H1 (cell line): ENCODE measurements around the gene TIMELESS. TPM values are rescaled to one million over a fixed set of nuclear protein-coding genes. Genes with fewer than 3 reads are reported as not detected.

Experiments used
- CBX5 ChIP-seq: fragments of 300-800, 300-1000 bp; sonication (generic); IDR thresholded peaks from 2 replicates; pipeline ENCODE4 v1.7.1; 2016; ENCODE audit warnings: antibody characterized with exemption, low read length, low read depth
- CHD1 ChIP-seq: IDR thresholded peaks from 2 replicates; pipeline ENCODE4 v1.6.1; 2012; ENCODE audit warnings: low read depth, low read length, improper control_type of control experiment
- CHD7 ChIP-seq: fragments of 300-600 bp; sonication (generic); IDR thresholded peaks from 2 replicates; pipeline ENCODE4 v1.7.1; 2012; ENCODE audit warnings: low read length, moderate library complexity, mild to moderate bottlenecking, inconsistent platforms; ENCODE audit not compliant: insufficient replicate concordance
- NANOG ChIP-seq: IDR thresholded peaks from 2 replicates; pipeline ENCODE4 v1.6.1; 2011; ENCODE audit warnings: low read length, low read depth, mild to moderate bottlenecking, inconsistent platforms; ENCODE audit not compliant: insufficient read depth, poor library complexity, severe bottlenecking
- SUZ12 ChIP-seq: fragments of 200-600 bp; sonication (generic); IDR thresholded peaks from 2 replicates; pipeline ENCODE4 v1.6.1; 2012; ENCODE audit warnings: mild to moderate bottlenecking, inconsistent platforms, low read length, moderate library complexity, mixed read lengths
- TAF1 ChIP-seq: IDR thresholded peaks from 2 replicates; pipeline ENCODE4 v1.6.1; 2011; ENCODE audit warnings: mild to moderate bottlenecking, low read depth, low read length
- TCF12 ChIP-seq: IDR thresholded peaks from 2 replicates; pipeline ENCODE4 v1.6.1; 2011; ENCODE audit warnings: low read depth, mild to moderate bottlenecking, low read length
- ZNF274 ChIP-seq: IDR thresholded peaks from 2 replicates; pipeline ENCODE4 v1.7.0; 2012; ENCODE audit warnings: low read length, borderline replicate concordance; ENCODE audit errors: extremely low read depth
- polyA plus RNA-seq, 7 experiments: library from polyadenylated mRNA; depleted of rRNA in 3 of 7; stranded (reverse) in 5 of 7; unstranded in 2 of 7; fragments of >200 nt in 5 of 7; fragments of 200-250 nt in 2 of 7; gene quantifications; 1 replicate in 5 of 7; 2 replicates in 1 of 7; 4 replicates in 1 of 7; pipeline versions ENCODE4 v1.2.1 to v1.2.3, GENCODE V29; 2011 to 2013; ENCODE audit warnings: missing spikeins in 2 of 7, mixed read lengths in 2 of 7
- total RNA-seq: library from RNA; stranded (reverse); fragmentation: NEBNext Ultra II Directional; extraction: Animal tissue kit (Norgen Biotek cat#: 25700); gene quantifications from 2 replicates; pipeline ENCODE4 v1.2.1, GENCODE V29; 2021
- TF ChIP-seq, protein P1 (sequence below): IDR thresholded peaks from 2 replicates; pipeline ENCODE4 v1.6.1; 2012; ENCODE audit warnings: inconsistent platforms

TIMELESS gene
- total and polyA plus RNA-seq, 2 of the 8 experiments (the other 6 are each of a cell fraction or from before 2014, with no cell fraction given): 17.1 to 86.7 TPM

DNA sequence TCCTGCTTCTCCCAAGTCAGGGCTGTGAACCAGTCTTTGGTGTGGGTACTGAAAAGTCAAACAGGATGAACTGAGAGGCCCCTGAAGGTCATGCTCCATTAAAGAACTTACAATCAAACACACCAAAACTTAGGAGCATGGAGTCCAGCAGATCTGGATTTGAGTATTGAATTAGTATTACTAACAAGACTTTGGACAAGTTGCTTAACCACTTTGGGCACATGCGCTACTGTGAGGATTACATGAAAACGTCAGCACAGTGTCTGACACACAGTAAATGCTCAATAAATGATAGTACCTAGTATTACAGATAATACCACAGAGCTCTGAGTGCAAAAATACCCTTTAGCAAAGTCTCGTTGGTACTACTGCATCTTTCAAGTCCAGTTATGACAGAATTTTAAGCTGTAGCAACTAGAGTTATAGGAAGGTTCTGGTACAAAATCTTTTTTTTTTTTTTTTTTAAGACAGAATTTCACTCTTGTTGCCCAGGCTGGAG, 23.2 kb downstream of the TIMELESS start (continued):
- no peak for TF ChIP-seq CHD7
- no peak for TF ChIP-seq CBX5
- TF ChIP-seq ZNF274: no peak
- no peak for TF ChIP-seq CHD1
- TF ChIP-seq NANOG: no peak
- no peak for TF ChIP-seq TAF1
- TF ChIP-seq TCF12: no peak
- TF ChIP-seq, protein P1, sequence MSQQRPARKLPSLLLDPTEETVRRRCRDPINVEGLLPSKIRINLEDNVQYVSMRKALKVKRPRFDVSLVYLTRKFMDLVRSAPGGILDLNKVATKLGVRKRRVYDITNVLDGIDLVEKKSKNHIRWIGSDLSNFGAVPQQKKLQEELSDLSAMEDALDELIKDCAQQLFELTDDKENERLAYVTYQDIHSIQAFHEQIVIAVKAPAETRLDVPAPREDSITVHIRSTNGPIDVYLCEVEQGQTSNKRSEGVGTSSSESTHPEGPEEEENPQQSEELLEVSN: no peak
- TF ChIP-seq SUZ12: no peak
